ENCODE data around the gene CLEC3A. TPM values are rescaled to one million over a fixed set of nuclear protein-coding genes. Genes with fewer than 3 reads are reported as not detected.

CLEC3A gene
- total RNA-seq, 1 donor from 2014 or later = not detected

DNA sequence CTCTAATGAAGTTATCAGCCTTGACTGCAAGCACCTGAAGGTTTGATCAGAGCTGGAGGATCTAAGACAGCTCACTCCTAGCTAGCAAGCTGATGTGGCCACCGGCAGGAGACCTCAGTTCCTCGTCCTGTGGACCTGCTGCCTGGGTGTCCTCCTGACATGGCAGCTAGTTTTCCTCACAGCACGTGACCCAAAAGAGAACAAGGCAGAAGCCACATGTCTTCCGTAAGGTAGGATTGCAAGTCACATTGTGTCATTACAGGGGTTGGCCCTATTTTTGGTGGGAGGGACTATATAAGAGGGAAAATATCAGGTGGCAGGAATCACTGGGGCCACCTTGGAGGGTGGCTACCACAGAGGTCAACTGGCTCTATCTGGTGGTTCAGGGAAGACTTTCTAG, 59.0 kb downstream of the CLEC3A start:
- Histone ChIP-seq H3K9me3 (no peaks in the 10 kb centered on the region), H3K27ac (no peak overlapping the region), H3K36me3 (no peaks in the 10 kb centered on the region), H3K4me3 (no peak overlapping the region), H3K27me3 (no peaks in the 10 kb centered on the region), H3K4me1 (no peaks in the 10 kb centered on the region)
- intact Hi-C loops (cut with DNase I) = no loop called here
- TF ChIP-seq POLR2AphosphoS5 (IDR thresholded peaks at IDR 0.05; ENCODE audit: insufficient read depth in 1 of 2, low read depth in 1 of 2) = no peak
- no peak for TF ChIP-seq CTCF (IDR thresholded peaks at IDR 0.05)
- no peak for TF ChIP-seq POLR2A (IDR thresholded peaks at IDR 0.05)
- no peak for DNase-seq (ENCODE audit: extremely low spot score in 2 of 2)

Other genes starting within 250 kb of the CLEC3A start
- 6.4 TPM for gene VAT1L, start 234.0 kb upstream of the CLEC3A start, total RNA-seq
- 33.1 TPM for gene WWOX, start 77.1 kb downstream of the CLEC3A start, total RNA-seq

Data from vagina (tissue), 2 donors.